Activated naive CD4-positive, alpha-beta T cell treated with anti-CD3 and anti-CD28 coated beads, Interleukin-2, amount 10 ng/mL, durations not matched to agents 7 days and 5 days (primary cell): Measurements from ENCODE around the gene CDK5.
"Not testable (repeated sequence)": the region's sequence is repeated elsewhere in the genome, so short reads cannot be mapped to it uniquely, and the experiment has no call there.

Experiments used
- CTCF ChIA-PET: fragments of 350-600 bp; sonication (Branson Sonifier 250); formaldehyde crosslinking; loops from one replicate; lab custom pipeline; 2021; ENCODE audit warnings: antibody characterized with exemption; lab: Charles Lee
- DNase-seq: peaks from one replicate; pipeline ENCODE4 v3.0.0-alpha.2; 2020
- H3K27ac Mint-ChIP-seq: one replicate; pipeline ENCODE4 v1.8.0; 2021; ENCODE audit warnings: mild to moderate bottlenecking, moderate library complexity, mixed read lengths
- H3K27me3 Mint-ChIP-seq: one replicate; pipeline ENCODE4 v1.8.0; 2021; ENCODE audit warnings: mild to moderate bottlenecking, mixed read lengths
- H3K36me3 Mint-ChIP-seq: one replicate; pipeline ENCODE4 v1.8.0; 2021; ENCODE audit warnings: mixed read lengths
- H3K4me1 Mint-ChIP-seq: one replicate; pipeline ENCODE4 v1.8.0; 2021; ENCODE audit warnings: mixed read lengths
- H3K4me3 Mint-ChIP-seq: one replicate; pipeline ENCODE4 v1.8.0; 2021; ENCODE audit warnings: mild to moderate bottlenecking, moderate library complexity, mixed read lengths
- H3K9me3 Mint-ChIP-seq: one replicate; pipeline ENCODE4 v1.8.0; 2021; ENCODE audit warnings: mixed read lengths

The CDK5 gene

DNA sequence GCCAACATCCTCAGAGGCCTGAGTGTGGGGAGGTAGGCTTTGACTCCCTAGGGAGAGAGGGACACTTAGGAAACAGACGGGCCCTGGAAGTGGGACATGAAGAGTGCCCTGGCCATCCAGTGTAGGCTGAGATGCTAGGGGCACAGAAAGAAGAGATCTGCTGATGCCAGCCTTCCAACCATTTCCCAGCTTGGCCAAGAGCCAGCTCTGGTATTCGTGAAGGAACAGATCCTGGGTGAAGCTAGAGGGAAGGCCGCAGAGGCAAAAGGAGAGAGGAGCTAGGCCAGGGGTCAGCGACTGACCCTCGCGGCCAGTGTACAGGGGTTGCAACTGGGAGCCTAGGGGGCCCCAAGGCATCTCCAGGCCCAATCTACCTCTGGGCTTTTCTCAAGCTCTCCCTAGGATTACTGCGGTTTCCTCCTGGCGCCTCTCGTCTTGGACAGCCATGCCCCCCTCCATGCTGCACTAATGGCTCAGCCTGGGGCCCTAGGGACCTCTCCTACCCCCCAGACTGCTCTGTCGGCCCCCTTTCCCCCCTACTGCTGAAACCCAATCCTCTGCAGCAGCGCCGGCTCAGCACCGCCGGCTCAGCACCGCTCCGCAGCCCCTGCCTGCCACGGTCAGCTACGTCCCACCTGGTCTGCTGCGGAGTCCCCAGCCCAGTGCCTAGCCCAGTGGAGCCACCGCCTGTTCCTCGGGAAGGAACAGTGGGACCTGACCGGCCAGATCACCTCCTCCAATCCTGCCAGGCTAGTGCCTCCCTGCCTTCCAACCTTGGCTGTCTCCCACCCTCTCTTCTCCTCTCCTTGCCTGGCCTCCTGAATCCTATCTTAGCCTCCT is 9.5 kb downstream of the CDK5 start, which contains the start of gene ASIC3:
Gene ASIC3 (plus strand): TSS at position 556 of the 840 bp plus-strand sequence. CDS start 355 bp downstream, outside the sequence.
- H3K27ac Mint-ChIP-seq, result no peak within 1 kb of the TSS
- peaks cover 6% of the 10 kb centered on the region for H3K36me3 Mint-ChIP-seq

DNA sequence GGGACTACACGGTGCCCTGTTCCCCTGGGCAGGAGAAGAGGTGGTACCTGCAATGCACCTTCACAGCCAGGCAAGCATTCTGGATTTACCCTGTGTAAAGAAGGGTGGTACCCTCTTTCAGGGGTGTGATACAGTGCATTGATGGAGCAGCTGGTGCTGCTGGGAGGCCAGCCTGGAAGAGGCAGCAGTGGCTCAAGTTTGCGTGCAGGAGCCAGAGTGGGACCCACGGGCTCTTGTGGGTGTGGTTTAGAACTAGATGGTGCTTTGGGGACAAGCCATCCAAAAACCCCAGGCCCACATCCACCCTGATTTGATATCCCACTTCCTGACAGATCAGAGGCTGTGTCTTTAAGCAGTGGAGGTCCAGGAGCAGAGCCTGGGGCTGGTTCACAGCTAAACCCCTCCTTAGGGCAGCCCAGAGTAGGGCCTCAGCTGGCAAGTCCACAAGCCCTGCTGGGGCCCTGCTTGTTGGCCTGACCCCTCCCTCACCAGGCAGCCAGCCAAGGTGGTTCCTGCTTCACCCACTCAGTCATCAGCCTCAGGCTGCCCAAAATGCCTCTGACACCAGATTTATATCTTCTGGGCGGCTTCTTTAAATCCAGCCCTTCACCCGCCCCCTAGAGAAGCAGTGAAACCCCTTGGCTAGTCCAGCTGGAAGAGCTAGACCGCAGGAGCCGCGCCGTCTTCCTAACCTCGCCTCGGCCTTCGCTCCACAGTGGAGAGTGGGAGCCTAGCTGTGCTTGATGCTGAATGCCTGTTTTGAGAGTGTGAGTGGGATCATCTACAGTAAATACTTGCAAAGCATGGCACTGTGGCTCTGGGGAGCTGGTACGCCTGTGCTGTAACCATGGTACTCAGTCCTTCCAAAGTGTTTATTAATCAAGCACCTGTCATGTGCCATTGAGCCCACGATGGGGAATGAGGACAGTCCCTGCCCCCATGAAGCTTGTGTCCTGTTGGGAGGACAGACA is 10.8 kb downstream of the CDK5 start:
- H3K4me3 Mint-ChIP-seq, result no peak overlapping the region
- H3K27me3 Mint-ChIP-seq, result peaks cover 25% of the 10 kb centered on the region
- CTCF ChIA-PET, result no interaction called here
- peak overlapping the region; percentile 19 for H3K27ac Mint-ChIP-seq
- H3K9me3 Mint-ChIP-seq, result no peaks in the 10 kb centered on the region
- H3K36me3 Mint-ChIP-seq, result peaks cover 2% of the 10 kb centered on the region
- DNase-seq, result no peak
- peaks cover 11% of the 10 kb centered on the region for H3K4me1 Mint-ChIP-seq

More for the DNA sequence above, 9.5 kb downstream of the CDK5 start, which contains the start of gene ASIC3:
- CTCF ChIA-PET, result no interaction called here
- Mint-ChIP-seq H3K27me3 (peaks cover 34% of the 10 kb centered on the region), H3K9me3 (no peaks in the 10 kb centered on the region), H3K4me1 (peaks cover 21% of the 10 kb centered on the region), H3K4me3 (no peak within 1 kb of the TSS)
- DNase-seq, result no peak

DNA sequence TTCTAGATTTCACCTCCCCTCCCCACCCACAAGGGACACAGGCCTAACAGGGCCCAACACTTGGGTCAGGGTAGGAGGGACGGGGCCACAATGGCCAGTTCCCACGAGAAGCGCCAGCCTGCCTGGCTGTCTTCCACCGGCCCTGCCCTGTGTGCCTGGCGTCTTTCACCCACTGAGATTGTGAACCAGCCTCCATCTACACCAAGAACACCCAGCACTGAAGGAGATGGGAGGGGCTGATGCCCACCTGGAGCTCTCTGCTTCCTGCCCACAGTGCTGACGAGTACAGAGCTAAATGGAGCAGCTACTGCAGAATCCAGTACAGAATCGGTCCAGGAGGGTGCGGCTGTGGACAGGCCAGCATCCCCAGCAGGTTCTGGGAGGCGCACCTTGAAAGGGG is 11.7 kb downstream of the CDK5 start:
- Mint-ChIP-seq H3K27ac (no peak overlapping the region), H3K9me3 (no peaks in the 10 kb centered on the region), H3K4me1 (peaks cover 7% of the 10 kb centered on the region), H3K36me3 (peaks cover 2% of the 10 kb centered on the region), H3K4me3 (no peak overlapping the region), H3K27me3 (peaks cover 18% of the 10 kb centered on the region)
- no peak for DNase-seq
- CTCF ChIA-PET, result no interaction called here

DNA sequence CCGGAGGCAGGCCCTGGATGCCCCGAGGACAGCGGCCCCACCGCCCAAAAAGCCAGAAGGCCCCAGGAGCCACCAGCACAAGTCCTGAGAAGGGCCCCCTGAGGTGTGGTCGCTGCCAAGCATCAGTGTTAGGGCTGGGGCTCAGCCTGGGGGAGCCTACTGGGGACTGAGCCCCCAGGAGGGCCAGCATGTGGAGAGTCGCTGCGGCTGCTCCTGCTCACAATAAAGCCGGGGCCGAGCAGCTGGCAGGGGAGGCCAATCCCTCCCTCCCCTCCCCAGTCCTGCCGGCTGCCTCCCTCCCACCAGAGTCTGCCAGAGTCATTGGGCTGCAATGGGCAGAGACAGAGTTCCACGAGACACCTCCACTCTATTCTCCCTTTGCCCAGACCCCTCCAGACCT is 12.4 kb downstream of the CDK5 start:
- CTCF ChIA-PET, result no interaction called here
- no peaks in the 10 kb centered on the region for H3K9me3 Mint-ChIP-seq
- H3K36me3 Mint-ChIP-seq, result peaks cover 2% of the 10 kb centered on the region
- no peak overlapping the region for H3K4me3 Mint-ChIP-seq
- H3K27ac Mint-ChIP-seq, result no peak overlapping the region
- peaks cover 11% of the 10 kb centered on the region for H3K27me3 Mint-ChIP-seq
- DNase-seq, result no peak
- peaks cover 3% of the 10 kb centered on the region for H3K4me1 Mint-ChIP-seq

DNA sequence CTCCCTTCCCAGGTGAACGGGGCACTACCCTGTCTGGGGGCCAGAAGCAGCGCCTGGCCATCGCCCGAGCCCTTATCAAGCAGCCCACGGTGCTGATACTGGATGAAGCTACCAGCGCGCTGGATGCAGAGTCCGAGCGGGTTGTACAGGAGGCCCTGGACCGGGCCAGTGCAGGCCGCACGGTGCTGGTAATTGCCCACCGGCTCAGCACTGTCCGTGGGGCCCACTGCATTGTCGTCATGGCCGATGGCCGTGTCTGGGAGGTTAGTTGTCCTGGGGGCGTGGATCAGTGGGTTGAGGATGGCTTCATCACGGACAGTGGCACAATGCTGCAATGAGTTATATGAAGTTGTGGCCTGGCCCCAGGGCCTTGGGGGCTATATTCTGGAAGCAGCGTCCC is 13.7 kb downstream of the CDK5 start:
- Mint-ChIP-seq H3K4me3 (no peak overlapping the region), H3K36me3 (peaks cover 2% of the 10 kb centered on the region), H3K27ac (no peak overlapping the region), H3K9me3 (no peaks in the 10 kb centered on the region), H3K27me3 (peaks cover 4% of the 10 kb centered on the region), H3K4me1 (peaks cover 3% of the 10 kb centered on the region)
- CTCF ChIA-PET, result interaction anchor here (1.2 kb wide), 1 partner anchor 25 kb away, joined by 4 read pairs; no protein-coding TSS in a partner anchor
- DNase-seq, result no peak

DNA sequence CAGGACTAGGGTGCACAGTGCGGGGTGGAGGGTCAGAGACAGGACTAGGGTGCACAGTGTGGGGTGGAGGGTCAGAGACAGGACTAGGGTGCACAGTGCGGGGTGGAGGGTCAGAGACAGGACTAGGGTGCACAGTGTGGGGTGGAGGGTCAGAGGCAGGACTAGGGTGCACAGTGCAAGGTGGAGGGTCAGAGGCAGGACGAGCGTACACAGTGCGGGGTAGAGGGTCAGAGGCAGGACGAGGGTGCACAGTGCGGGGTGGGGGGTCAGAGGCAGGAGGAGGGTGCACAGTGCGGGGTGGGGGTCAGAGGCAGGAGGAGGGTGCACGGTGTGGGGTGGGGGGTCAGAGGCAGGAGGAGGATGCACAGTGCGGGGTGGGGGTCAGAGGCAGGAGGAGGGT is 14.2 kb downstream of the CDK5 start:
- DNase-seq, H3K9me3 Mint-ChIP-seq, H3K4me3 Mint-ChIP-seq, H3K36me3 Mint-ChIP-seq, H3K27me3 Mint-ChIP-seq, CTCF ChIA-PET, H3K27ac Mint-ChIP-seq, H3K4me1 Mint-ChIP-seq: not testable (repeated sequence)

DNA sequence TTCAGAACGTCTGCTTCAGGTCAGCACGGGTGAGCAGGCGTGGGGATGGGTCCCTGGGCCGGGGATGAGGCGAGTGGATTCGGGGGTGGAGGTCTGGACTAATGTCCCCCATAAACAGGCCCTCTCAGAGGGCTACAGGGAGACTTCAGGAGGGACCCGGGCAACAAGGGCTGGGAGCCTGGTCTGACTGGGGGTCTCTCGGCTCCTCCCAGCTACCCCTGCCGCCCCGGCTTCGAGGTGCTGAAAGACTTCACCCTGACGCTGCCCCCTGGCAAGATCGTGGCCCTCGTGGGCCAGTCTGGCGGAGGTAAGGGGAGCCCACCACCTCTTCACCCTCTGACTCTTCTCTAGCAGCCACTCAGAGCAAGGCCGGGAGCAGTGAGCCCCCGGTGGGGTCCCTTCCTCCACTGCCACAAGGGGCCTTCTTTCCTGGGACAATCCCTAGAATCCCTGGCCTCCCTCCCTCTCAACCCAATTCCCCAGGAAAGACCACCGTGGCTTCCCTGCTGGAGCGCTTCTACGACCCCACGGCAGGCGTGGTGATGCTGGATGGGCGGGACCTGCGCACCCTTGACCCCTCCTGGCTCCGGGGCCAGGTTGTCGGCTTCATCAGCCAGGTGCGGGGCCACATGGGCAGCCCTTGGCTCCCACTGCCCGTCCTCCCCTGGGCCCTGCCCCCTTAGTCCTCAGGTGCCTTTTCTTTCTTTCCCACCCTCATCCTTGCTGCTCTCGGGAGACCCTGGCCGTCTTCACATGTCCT is 16.9 kb downstream of the CDK5 start:
- no peaks in the 10 kb centered on the region for H3K9me3 Mint-ChIP-seq
- H3K36me3 Mint-ChIP-seq, result peaks cover 2% of the 10 kb centered on the region
- no peak overlapping the region for H3K27ac Mint-ChIP-seq
- H3K4me3 Mint-ChIP-seq, result no peak overlapping the region
- peaks cover 3% of the 10 kb centered on the region for H3K4me1 Mint-ChIP-seq
- CTCF ChIA-PET, result interaction anchor here (1.4 to 2.5 kb wide), 3 partner anchors 9 to 23 kb away, joined by 3 to 10 read pairs (median 4); partner anchors contain the start of gene ABCB8
- no peak for DNase-seq
- H3K27me3 Mint-ChIP-seq, result no peaks in the 10 kb centered on the region

DNA sequence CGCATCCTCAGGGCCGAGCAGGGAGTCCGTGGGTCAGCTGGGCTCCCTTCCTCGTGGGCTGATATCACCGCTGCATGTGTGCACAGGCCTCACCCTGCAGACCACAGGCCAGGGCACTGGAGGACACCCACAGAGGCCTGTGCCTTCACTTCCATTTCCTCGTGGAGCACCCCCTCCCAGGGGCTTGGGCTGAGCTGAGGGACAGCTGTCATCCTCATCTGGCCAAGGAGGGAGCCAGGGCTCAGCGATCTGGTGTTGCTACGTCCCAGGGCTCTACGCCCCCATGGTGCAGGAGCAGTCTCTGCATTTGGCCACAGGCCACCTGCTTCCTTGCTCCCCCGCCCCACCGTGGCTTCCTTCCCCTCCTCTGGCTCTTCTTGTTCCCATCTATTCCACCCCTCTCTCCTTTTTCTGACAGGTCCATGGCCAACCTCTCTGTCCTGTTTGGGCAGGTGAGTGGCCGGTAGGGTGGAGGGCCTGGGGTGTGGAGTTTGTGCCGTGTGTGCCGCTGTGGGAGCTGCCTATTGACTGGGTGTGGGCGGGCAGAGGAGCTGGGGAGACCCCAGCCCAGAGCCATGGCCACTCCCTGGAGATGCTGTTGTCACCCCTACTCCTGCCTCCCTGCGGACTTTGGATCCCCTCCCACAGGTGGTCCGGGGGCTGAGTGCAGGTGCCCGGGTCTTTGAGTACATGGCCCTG is 17.7 kb downstream of the CDK5 start:
- Mint-ChIP-seq H3K9me3 (no peaks in the 10 kb centered on the region), H3K27me3 (no peaks in the 10 kb centered on the region), H3K36me3 (peaks cover 6% of the 10 kb centered on the region), H3K4me1 (peaks cover 3% of the 10 kb centered on the region), H3K4me3 (no peak overlapping the region), H3K27ac (no peak overlapping the region)
- DNase-seq, result no peak
- CTCF ChIA-PET, result interaction anchor here (2.5 kb wide), 1 partner anchor 22 kb away, joined by 10 read pairs; no protein-coding TSS in a partner anchor

DNA sequence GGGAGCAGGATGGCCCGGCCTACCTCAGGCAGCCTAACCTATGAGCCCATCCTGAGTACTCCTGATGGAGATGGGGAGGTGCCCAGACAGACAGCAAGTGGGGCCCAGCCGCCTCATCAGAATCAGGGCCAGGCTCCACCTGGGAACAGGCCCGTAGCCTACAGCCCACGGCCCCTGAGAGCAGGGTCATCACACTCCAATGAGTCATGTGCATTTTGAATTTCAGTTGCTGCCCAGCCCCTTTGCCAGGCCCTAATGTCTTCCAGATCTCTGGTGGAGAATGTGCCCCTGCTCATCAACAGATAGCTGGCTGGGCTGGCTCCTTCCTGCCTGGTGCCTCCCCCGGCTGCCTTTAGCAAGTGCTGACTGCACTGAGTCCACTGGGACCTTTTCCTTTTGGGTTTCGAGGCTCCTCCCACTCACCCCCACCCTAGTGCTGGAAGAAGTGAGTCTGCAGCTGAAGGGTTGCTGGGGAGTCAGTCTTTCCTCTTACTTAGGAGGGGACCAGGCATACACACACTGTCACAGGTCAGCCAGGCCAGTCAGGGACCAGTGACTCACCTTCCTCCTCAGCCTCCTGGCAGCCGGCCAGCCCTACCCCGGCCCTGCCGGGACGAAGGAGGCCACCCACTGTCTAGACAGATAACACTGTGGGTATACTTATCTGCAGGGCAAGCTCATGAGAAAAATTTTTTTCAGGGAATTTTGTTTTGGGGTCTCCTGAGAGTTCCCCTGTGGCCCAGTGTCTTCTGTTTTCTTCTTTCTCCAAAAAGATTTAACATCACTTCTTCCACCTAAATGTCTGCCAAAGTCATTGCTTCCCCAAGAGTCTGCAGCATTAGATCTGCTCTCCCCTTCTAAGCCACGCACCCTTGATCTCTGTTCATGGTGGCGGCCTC is 18.5 kb downstream of the CDK5 start:
- Mint-ChIP-seq H3K9me3 (no peaks in the 10 kb centered on the region), H3K27ac (no peak overlapping the region), H3K4me1 (peaks cover 3% of the 10 kb centered on the region), H3K36me3 (peaks cover 4% of the 10 kb centered on the region), H3K27me3 (no peaks in the 10 kb centered on the region), H3K4me3 (no peak overlapping the region)
- CTCF ChIA-PET, result interaction anchor here (1.4 to 2.5 kb wide), 2 partner anchors 21 to 76 kb away, joined by 4 to 10 read pairs; no protein-coding TSS in a partner anchor
- DNase-seq, result no peak

DNA sequence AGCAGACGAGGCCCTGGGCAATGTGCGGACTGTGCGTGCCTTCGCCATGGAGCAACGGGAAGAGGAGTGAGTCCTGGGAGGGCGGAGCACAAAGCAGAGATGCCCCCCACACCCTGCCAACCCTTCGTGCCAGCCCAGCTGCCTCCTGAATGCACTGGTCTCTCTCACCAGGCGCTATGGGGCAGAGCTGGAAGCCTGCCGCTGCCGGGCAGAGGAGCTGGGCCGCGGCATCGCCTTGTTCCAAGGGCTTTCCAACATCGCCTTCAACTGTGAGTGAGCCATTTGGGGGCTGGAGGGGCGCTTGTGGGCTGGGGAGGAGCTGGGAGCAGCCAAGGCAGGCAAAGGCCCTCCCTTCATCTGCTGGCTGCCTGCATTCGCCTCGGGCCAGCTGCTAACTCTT is 21.8 kb downstream of the CDK5 start:
- H3K4me1 Mint-ChIP-seq, result peaks cover 3% of the 10 kb centered on the region
- H3K27ac Mint-ChIP-seq, result no peak overlapping the region
- no peaks in the 10 kb centered on the region for H3K27me3 Mint-ChIP-seq
- CTCF ChIA-PET, result no interaction called here
- DNase-seq, result no peak
- peaks cover 4% of the 10 kb centered on the region for H3K36me3 Mint-ChIP-seq
- no peak overlapping the region for H3K4me3 Mint-ChIP-seq
- no peaks in the 10 kb centered on the region for H3K9me3 Mint-ChIP-seq

DNA sequence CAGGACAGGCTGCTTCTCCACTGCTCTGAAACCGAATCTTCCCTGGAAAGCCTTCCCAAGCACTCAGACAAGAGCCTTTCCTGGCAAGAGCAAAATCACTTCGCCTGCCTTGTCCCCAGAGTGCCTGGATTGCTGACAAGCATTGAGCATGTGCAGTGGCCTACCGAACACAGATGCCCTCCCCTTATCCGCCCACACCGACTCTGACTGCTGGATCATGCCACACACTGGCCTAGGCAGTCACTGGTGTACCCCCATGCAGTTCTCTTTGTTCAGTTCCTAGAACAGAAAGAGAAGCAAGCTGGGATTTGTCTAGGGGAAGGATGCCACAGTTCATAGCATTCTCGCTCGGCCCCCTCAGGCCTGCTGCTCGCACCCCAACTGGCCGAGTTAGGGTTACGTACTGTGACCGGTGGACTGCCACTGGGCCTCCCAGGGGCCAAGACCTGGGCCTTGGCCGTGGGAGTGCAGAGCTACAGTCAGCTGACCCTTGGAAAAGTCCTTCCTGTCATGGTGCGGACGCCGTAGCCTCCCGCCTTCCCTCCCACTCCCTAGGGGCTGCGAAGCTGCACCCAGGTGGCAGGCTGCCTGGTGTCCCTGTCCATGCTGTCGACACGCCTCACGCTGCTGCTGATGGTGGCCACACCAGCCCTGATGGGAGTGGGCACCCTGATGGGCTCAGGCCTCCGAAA is 22.5 kb downstream of the CDK5 start:
- CTCF ChIA-PET, result no interaction called here
- H3K4me3 Mint-ChIP-seq, result no peak overlapping the region
- DNase-seq, result no peak
- no peak overlapping the region for H3K27ac Mint-ChIP-seq
- H3K36me3 Mint-ChIP-seq, result peaks cover 4% of the 10 kb centered on the region
- H3K4me1 Mint-ChIP-seq, result peaks cover 3% of the 10 kb centered on the region
- no peaks in the 10 kb centered on the region for H3K9me3 Mint-ChIP-seq
- no peaks in the 10 kb centered on the region for H3K27me3 Mint-ChIP-seq
